RWPE2 (cell line): ENCODE measurements around the gene HDAC8.

Source experiments
- ATAC-seq: fragments of 200-7000 bp; cut with Tn5 transposase; 3 replicates; pipeline ENCODE4 v1.9.1; 2021; ENCODE audit warnings: low read depth
- DNase-seq: peaks from one replicate; pipeline ENCODE4 v3.0.0-alpha.2; 2020; ENCODE audit warnings: low spot score
- H3K27ac ChIP-seq: fragments of 450-650 bp; 2 replicates; pipeline ENCODE4 v1.5.1; 2017; ENCODE audit warnings: mild to moderate bottlenecking; ENCODE audit not compliant: poor library complexity, severe bottlenecking
- H3K27me3 ChIP-seq: fragments of 250-450 bp; sonication (Bioruptor Pico); 2 replicates; pipeline ENCODE4 v1.5.1; 2021; ENCODE audit warnings: mild to moderate bottlenecking, moderate library complexity; ENCODE audit not compliant: insufficient read depth, poor library complexity, severe bottlenecking
- H3K36me3 ChIP-seq: fragments of 250-450 bp; sonication (Bioruptor Pico); 2 replicates; pipeline ENCODE4 v1.5.1; 2020; ENCODE audit warnings: low read depth, mild to moderate bottlenecking, moderate library complexity
- H3K4me1 ChIP-seq: fragments of 250-450 bp; sonication (Bioruptor Pico); 2 replicates; pipeline ENCODE4 v1.5.1; 2021; ENCODE audit warnings: mild to moderate bottlenecking, moderate library complexity; ENCODE audit not compliant: insufficient read depth, poor library complexity, severe bottlenecking
- H3K4me3 ChIP-seq: fragments of 250-450 bp; sonication (Bioruptor Pico); 2 replicates; pipeline ENCODE4 v1.5.1; 2021; ENCODE audit warnings: mild to moderate bottlenecking, moderate library complexity; ENCODE audit not compliant: severe bottlenecking
- H3K9me3 ChIP-seq: fragments of 250-450 bp; sonication (Bioruptor Pico); 2 replicates; pipeline ENCODE4 v1.5.1; 2021; ENCODE audit warnings: mild to moderate bottlenecking, moderate library complexity; ENCODE audit not compliant: severe bottlenecking
- CTCF ChIP-seq: fragments of 450-650 bp; IDR thresholded peaks from one replicate; pipeline ENCODE4 v1.5.1; 2017; ENCODE audit warnings: mild to moderate bottlenecking, moderate library complexity; ENCODE audit not compliant: poor library complexity, severe bottlenecking

The HDAC8 gene

GRCh38 chrX:72470532-72471223, 102.0 kb downstream of the HDAC8 start:
- no peak for ATAC-seq
- no peaks in the 10 kb centered on the region for H3K27me3 ChIP-seq
- no peaks in the 10 kb centered on the region for H3K36me3 ChIP-seq
- no peak for TF ChIP-seq CTCF
- H3K4me3 ChIP-seq: no peak overlapping the region
- no peaks in the 10 kb centered on the region for H3K4me1 ChIP-seq
- H3K27ac ChIP-seq: no peak overlapping the region
- H3K9me3 ChIP-seq: no peaks in the 10 kb centered on the region
- no peak for DNase-seq

DNA sequence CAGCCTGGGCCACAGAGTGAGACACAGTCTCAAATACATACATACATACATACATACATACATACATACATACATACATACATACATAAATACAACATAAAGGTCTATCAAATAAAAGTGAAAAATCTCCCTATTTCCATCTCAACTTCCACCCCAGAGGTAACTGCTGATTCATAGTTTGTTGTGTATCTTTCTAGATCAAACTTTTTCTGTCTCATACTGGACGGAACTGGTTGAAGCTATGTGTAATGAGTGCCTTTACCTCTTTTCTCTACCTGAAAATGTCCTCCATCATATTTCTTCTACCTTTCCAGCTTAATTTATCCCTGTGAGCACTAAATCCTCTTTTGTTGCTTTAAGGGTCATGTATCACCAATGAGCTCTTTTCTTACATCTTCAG, 102.5 kb downstream of the HDAC8 start:
- TF ChIP-seq CTCF: no peak
- Histone ChIP-seq H3K27ac (no peak overlapping the region), H3K9me3 (no peaks in the 10 kb centered on the region), H3K36me3 (no peaks in the 10 kb centered on the region), H3K4me3 (no peak overlapping the region), H3K4me1 (no peaks in the 10 kb centered on the region), H3K27me3 (no peaks in the 10 kb centered on the region)
- DNase-seq: no peak
- no peak for ATAC-seq

DNA sequence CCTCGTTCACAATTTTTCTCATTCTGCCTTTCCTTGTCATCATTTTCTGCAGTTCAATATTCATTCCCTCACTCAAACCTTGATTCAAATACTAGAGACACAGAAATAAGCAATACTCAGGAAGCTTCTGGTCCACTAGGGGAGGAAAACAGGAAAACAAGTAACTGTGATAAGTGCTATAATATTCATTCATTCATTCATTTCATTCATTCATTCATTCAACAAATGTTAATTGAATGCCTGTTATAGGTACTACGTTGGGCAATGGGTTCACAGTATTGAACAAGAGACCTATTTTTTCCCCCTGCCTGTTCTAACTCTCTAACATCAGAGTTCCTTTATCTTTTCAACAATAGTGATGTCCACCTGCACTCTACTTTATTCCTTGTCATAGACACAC, 104.0 kb downstream of the HDAC8 start:
- no peak for ATAC-seq

GRCh38 chrX:72467135-72467534, 105.5 kb downstream of the HDAC8 start:
- H3K27me3 ChIP-seq: no peaks in the 10 kb centered on the region
- TF ChIP-seq CTCF: no peak
- H3K9me3 ChIP-seq: no peaks in the 10 kb centered on the region
- DNase-seq: no peak
- no peak for ATAC-seq
- H3K4me3 ChIP-seq: no peak overlapping the region
- H3K36me3 ChIP-seq: no peaks in the 10 kb centered on the region; the same call in 1 of the 2 replicates
- H3K4me1 ChIP-seq: no peaks in the 10 kb centered on the region
- no peak overlapping the region for H3K27ac ChIP-seq

More for the DNA sequence above, 104.0 kb downstream of the HDAC8 start:
- no peak for DNase-seq
- H3K4me1 ChIP-seq: no peaks in the 10 kb centered on the region
- no peak overlapping the region for H3K4me3 ChIP-seq
- no peaks in the 10 kb centered on the region for H3K27me3 ChIP-seq
- no peaks in the 10 kb centered on the region; the same call in 1 of the 2 replicates for H3K36me3 ChIP-seq
- H3K27ac ChIP-seq: no peak overlapping the region
- H3K9me3 ChIP-seq: no peaks in the 10 kb centered on the region
- TF ChIP-seq CTCF: no peak

- no peak for TF ChIP-seq CTCF
- H3K27ac ChIP-seq: no peak overlapping the region
- no peaks in the 10 kb centered on the region for H3K27me3 ChIP-seq
- no peak overlapping the region for H3K4me3 ChIP-seq
- DNase-seq (no peak), ATAC-seq (no peak)
- no peaks in the 10 kb centered on the region for H3K9me3 ChIP-seq
- no peaks in the 10 kb centered on the region; the same call in 1 of the 2 replicates for H3K36me3 ChIP-seq
- no peaks in the 10 kb centered on the region for H3K4me1 ChIP-seq
Observed at GRCh38 chrX:72466493-72466892, 106.2 kb downstream of the HDAC8 start.
